K562 (cell line): ENCODE data around the gene ARF1. TPM values are rescaled to one million over a fixed set of nuclear protein-coding genes. Genes with fewer than 3 reads are reported as not detected.
A peak's percentile ranks its signal among the peaks of the same experiment; 100 is the strongest.

Source experiments
- CHD1 ChIP-seq: fragments of 200-600 bp; sonication (generic); IDR thresholded peaks from one replicate; pipeline ENCODE4 v1.6.1; 2012; ENCODE audit warnings: mild to moderate bottlenecking, moderate library complexity, low read length, inconsistent platforms
- KDM5B ChIP-seq: fragments of 200-600 bp; sonication (generic); IDR thresholded peaks from 2 replicates; pipeline ENCODE4 v1.6.1; 2012; ENCODE audit warnings: low read depth, mild to moderate bottlenecking, moderate library complexity, low read length, control low read depth, inconsistent platforms; ENCODE audit not compliant: insufficient replicate concordance
- KLF10 ChIP-seq: fragments of 250-450 bp; sonication (Bioruptor Pico); IDR thresholded peaks from 2 replicates; pipeline ENCODE4 v1.6.1; 2021; ENCODE audit warnings: matching md5 sums
- MCM5 ChIP-seq: fragments of 450-650 bp; IDR thresholded peaks from 2 replicates; pipeline ENCODE4 v1.6.1; 2016; ENCODE audit warnings: low read depth
- MTA3 ChIP-seq: fragments of 450-650 bp; formaldehyde crosslinking; IDR thresholded peaks from 2 replicates; pipeline ENCODE4 v1.6.1; 2017; ENCODE audit warnings: mild to moderate bottlenecking, borderline replicate concordance
- NCOA1 ChIP-seq: fragments of 450-650 bp; IDR thresholded peaks from 2 replicates; pipeline ENCODE4 v1.6.1; 2016; ENCODE audit warnings: low read depth
- NR2C2 ChIP-seq, 2 experiments: fragments of 200-800 bp in 1 of 2; sonication (Bioruptor generic) in 1 of 2; sonication (generic) in 1 of 2; formaldehyde crosslinking in 1 of 2; IDR thresholded peaks; 2 replicates each; pipeline versions ENCODE4 v1.6.1 to v1.8.0; 2016 to 2022; ENCODE audit warnings: mild to moderate bottlenecking in 1 of 2, missing compliant biosample characterization in 1 of 2, missing genetic modification characterization in 1 of 2, missing genetic modification reagents in 1 of 2
- POLR2AphosphoS5 ChIP-seq: IDR thresholded peaks from 2 replicates; pipeline ENCODE4 v1.6.1; 2011; ENCODE audit warnings: mild to moderate bottlenecking, low read depth, low read length, moderate library complexity; ENCODE audit not compliant: control insufficient read depth, insufficient read depth
- RB1 ChIP-seq: fragments of 450-650 bp; IDR thresholded peaks from 2 replicates; pipeline ENCODE4 v1.6.1; 2017; ENCODE audit warnings: low read depth, mild to moderate bottlenecking
- SP2 ChIP-seq: IDR thresholded peaks from 2 replicates; pipeline ENCODE4 v1.6.1; 2011; ENCODE audit warnings: mild to moderate bottlenecking, low read depth, low read length, moderate library complexity; ENCODE audit not compliant: poor library complexity, severe bottlenecking; ENCODE audit errors: extremely low read depth
- TARDBP ChIP-seq: fragments of 450-650 bp; IDR thresholded peaks from 2 replicates; pipeline ENCODE4 v1.6.1; 2016
- VEZF1 ChIP-seq: fragments of 200-800 bp; sonication (Bioruptor generic); IDR thresholded peaks from 2 replicates; pipeline ENCODE4 v1.6.1; 2017; ENCODE audit warnings: missing genetic modification characterization, missing compliant biosample characterization
- ZC3H4 ChIP-seq: sonication (generic); formaldehyde crosslinking; IDR thresholded peaks from 2 replicates; pipeline ENCODE4 v1.9.0; 2021; ENCODE audit warnings: missing genetic modification reagents, borderline replicate concordance
- ZFP36 ChIP-seq: fragments of 150-350 bp; IDR thresholded peaks from 2 replicates; pipeline ENCODE4 v1.6.1; 2018; ENCODE audit warnings: low read length, low read depth; ENCODE audit not compliant: partially characterized antibody
- ZFP91 ChIP-seq: sonication (generic); formaldehyde crosslinking; IDR thresholded peaks from 2 replicates; pipeline ENCODE4 v1.8.0; 2022; ENCODE audit warnings: mild to moderate bottlenecking, missing genetic modification reagents
- polyA plus RNA-seq, 8 experiments: library from polyadenylated mRNA; depleted of rRNA in 4 of 8; stranded (reverse) in 5 of 8; unstranded in 3 of 8; fragments of >200 nt; fragmentation: Nextera tagmentation in 2 of 8; fragmentation: Illumina TruSeq in 1 of 8; extraction: Ambion mirVana in 2 of 8; extraction: Trizol in 1 of 8; gene quantifications; 2 replicates each; pipeline versions ENCODE4 v1.2.1 to v1.2.3, GENCODE V29; 2011 to 2014; ENCODE audit warnings: inconsistent platforms in 1 of 8, missing spikeins in 1 of 8
- total RNA-seq, 7 experiments: library from RNA; depleted of rRNA in 6 of 7; stranded (reverse); fragments of >200 nt in 6 of 7; fragmentation: Illumina TruSeq in 2 of 7; extraction: Trizol in 2 of 7; gene quantifications; 2 replicates each; pipeline versions ENCODE4 v1.2.1 to v1.2.3, GENCODE V29; 2011 to 2021; ENCODE audit warnings: low replicate concordance in 1 of 7
- TF ChIP-seq, protein P1 (sequence below): sonication (generic); formaldehyde crosslinking; IDR thresholded peaks from 2 replicates; pipeline ENCODE4 v1.8.1; 2023; ENCODE audit warnings: missing genetic modification reagents, mild to moderate bottlenecking, borderline replicate concordance
- TF ChIP-seq, protein P2 (sequence below): fragments of 200-800 bp; sonication (Bioruptor generic); IDR thresholded peaks from 2 replicates; pipeline ENCODE4 v1.6.1; 2017; ENCODE audit warnings: missing genetic modification characterization, missing compliant biosample characterization

ARF1 gene
- total and polyA plus RNA-seq, 9 of the 15 experiments (the other 6 are each of a cell fraction or from before 2014, with no cell fraction given): 69.8 to 593 (median 325) TPM

- TF ChIP-seq, protein P1, sequence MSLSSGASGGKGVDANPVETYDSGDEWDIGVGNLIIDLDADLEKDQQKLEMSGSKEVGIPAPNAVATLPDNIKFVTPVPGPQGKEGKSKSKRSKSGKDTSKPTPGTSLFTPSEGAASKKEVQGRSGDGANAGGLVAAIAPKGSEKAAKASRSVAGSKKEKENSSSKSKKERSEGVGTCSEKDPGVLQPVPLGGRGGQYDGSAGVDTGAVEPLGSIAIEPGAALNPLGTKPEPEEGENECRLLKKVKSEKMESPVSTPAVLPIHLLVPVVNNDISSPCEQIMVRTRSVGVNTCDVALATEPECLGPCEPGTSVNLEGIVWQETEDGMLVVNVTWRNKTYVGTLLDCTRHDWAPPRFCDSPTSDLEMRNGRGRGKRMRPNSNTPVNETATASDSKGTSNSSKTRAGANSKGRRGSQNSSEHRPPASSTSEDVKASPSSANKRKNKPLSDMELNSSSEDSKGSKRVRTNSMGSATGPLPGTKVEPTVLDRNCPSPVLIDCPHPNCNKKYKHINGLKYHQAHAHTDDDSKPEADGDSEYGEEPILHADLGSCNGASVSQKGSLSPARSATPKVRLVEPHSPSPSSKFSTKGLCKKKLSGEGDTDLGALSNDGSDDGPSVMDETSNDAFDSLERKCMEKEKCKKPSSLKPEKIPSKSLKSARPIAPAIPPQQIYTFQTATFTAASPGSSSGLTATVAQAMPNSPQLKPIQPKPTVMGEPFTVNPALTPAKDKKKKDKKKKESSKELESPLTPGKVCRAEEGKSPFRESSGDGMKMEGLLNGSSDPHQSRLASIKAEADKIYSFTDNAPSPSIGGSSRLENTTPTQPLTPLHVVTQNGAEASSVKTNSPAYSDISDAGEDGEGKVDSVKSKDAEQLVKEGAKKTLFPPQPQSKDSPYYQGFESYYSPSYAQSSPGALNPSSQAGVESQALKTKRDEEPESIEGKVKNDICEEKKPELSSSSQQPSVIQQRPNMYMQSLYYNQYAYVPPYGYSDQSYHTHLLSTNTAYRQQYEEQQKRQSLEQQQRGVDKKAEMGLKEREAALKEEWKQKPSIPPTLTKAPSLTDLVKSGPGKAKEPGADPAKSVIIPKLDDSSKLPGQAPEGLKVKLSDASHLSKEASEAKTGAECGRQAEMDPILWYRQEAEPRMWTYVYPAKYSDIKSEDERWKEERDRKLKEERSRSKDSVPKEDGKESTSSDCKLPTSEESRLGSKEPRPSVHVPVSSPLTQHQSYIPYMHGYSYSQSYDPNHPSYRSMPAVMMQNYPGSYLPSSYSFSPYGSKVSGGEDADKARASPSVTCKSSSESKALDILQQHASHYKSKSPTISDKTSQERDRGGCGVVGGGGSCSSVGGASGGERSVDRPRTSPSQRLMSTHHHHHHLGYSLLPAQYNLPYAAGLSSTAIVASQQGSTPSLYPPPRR (CRISPR knock-in tag): 0 out of 2 replicates have a peak, but pooled peaks have one; percentile 46
- TF ChIP-seq NCOA1 (no peak), NR2C2 (CRISPR knock-in tag; IDR thresholded peaks at IDR 0.05) (peak; percentile 19; the same call in 1 of the 2 replicates), NR2C2 (tag; IDR thresholded peaks at IDR 0.05) (no peak), KLF10 (CRISPR knock-in tag) (no peak), ZFP91 (CRISPR knock-in tag) (peak; percentile 38; the same call in 1 of the 2 replicates), ZFP36 (peak; percentile 49), KDM5B (peak; percentile 24), VEZF1 (CRISPR knock-in tag) (peak; percentile 11; the same call in 1 of the 2 replicates), RB1 (no peak), MTA3 (no peak), MCM5 (no peak), ZC3H4 (peak; percentile 27; the same call in 1 of the 2 replicates), SP2 (no peak), CHD1 (peak; percentile 59), POLR2AphosphoS5 (0 out of 2 replicates have a peak, but pooled peaks have one; percentile 20), TARDBP (0 out of 2 replicates have a peak, but pooled peaks have one; percentile 36)
- TF ChIP-seq, protein P2, sequence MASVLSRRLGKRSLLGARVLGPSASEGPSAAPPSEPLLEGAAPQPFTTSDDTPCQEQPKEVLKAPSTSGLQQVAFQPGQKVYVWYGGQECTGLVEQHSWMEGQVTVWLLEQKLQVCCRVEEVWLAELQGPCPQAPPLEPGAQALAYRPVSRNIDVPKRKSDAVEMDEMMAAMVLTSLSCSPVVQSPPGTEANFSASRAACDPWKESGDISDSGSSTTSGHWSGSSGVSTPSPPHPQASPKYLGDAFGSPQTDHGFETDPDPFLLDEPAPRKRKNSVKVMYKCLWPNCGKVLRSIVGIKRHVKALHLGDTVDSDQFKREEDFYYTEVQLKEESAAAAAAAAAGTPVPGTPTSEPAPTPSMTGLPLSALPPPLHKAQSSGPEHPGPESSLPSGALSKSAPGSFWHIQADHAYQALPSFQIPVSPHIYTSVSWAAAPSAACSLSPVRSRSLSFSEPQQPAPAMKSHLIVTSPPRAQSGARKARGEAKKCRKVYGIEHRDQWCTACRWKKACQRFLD (CRISPR knock-in tag): 0 out of 2 replicates have a peak, but pooled peaks have one; percentile 25
Observed at GRCh38 chr1:228081578-228082213, 812 bp upstream of the ARF1 start (continued).
